Skeletal muscle tissue (tissue), 4 donors: ENCODE results near the gene SLC25A26. TPM values are rescaled to one million over a fixed set of nuclear protein-coding genes. Genes with fewer than 3 reads are reported as not detected.
"Not testable (repeated sequence)": the region's sequence is repeated elsewhere in the genome, so short reads cannot be mapped to it uniquely, and the experiment has no call there.

Experiments
- H3K27ac ChIP-seq: one replicate; pipeline ENCODE4 v1.7.0; 2013; ENCODE audit warnings: mild to moderate bottlenecking, low read depth, low read length, inconsistent platforms
- H3K27me3 ChIP-seq, 3 donors: one replicate each; pipeline ENCODE4 v1.7.0; 2013; ENCODE audit warnings: low read length in 3 of 3; ENCODE audit not compliant: control insufficient read depth in 3 of 3, insufficient read depth in 3 of 3
- H3K36me3 ChIP-seq, 3 donors: one replicate each; pipeline ENCODE4 v1.7.0; 2013; ENCODE audit warnings: low read length in 3 of 3; ENCODE audit not compliant: control insufficient read depth in 3 of 3, insufficient read depth in 3 of 3
- H3K4me1 ChIP-seq, 3 donors: one replicate each; pipeline ENCODE4 v1.7.0; 2013; ENCODE audit warnings: low read length in 3 of 3, mild to moderate bottlenecking in 3 of 3; ENCODE audit not compliant: control insufficient read depth in 3 of 3, insufficient read depth in 3 of 3
- H3K4me3 ChIP-seq, 3 donors: one replicate each; pipeline ENCODE4 v1.7.0; 2013; ENCODE audit warnings: low read length in 3 of 3
- H3K9ac ChIP-seq, 3 donors: one replicate each; pipeline ENCODE4 v1.7.0; 2013; ENCODE audit warnings: low read length in 3 of 3, mild to moderate bottlenecking in 3 of 3, moderate library complexity in 2 of 3, low read depth in 1 of 3
- H3K9me3 ChIP-seq, 3 donors: one replicate each; pipeline ENCODE4 v1.7.0; 2013; ENCODE audit warnings: low read length in 3 of 3; ENCODE audit not compliant: control insufficient read depth in 3 of 3
- total RNA-seq: library from RNA; depleted of rRNA; stranded (reverse); fragments of >200 nt; gene quantifications from one replicate; pipeline ENCODE4 v1.2.3, GENCODE V29; 2014
- donor health status: Osteomylitis.

SLC25A26 gene
- total RNA-seq, 1 donor from 2014 or later: 30.8 TPM

DNA sequence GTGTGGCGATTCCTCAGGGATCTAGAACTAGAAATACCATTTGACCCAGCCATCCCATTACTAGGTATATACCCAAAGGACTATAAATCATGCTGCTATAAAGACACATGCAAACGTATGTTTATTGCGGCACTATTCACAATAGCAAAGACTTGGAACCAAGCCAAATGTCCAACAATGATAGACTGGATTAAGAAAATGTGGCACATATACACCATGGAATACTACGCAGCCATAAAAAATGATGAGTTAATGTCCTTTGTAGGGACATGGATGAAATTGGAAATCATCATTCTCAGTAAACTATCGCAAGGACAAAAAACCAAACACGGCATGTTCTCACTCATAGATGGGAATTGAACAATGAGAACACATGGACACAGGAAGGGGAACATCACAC, 54.0 kb downstream of the SLC25A26 start:
- H3K4me1 ChIP-seq, H3K27me3 ChIP-seq, H3K27ac ChIP-seq, H3K36me3 ChIP-seq, H3K9ac ChIP-seq, H3K4me3 ChIP-seq, H3K9me3 ChIP-seq: not testable (repeated sequence)

DNA sequence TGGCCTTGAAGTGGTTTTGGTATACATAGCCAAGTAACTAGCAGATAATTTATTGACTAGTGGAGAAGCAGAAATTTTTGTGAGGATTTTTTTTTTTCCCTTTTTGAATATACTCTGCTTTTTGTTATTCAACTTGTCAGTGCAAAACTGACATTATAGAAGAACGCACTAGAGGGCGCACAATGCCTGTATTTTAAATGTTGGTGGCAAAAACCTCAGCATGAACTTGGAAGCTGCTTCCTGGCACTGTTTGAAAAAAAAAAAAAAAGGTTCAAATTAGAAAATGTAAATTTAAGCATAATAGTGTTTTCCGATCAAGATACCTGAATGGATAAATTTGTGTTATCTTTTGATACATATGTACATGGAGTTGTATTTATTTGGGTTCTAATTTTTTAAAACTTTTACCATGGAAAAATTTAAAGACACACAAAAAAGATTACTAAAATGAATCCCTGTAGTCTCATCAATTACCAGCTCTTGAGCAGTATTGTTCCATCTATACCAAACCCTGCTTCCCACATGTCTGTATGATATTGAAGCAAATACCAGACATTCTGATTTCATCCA, 56.0 kb downstream of the SLC25A26 start:
- no peaks in the 10 kb centered on the region for H3K36me3 ChIP-seq
- no peak overlapping the region for H3K27ac ChIP-seq
- H3K27me3 ChIP-seq: no peaks in the 10 kb centered on the region
- no peak overlapping the region for H3K9ac ChIP-seq
- no peaks in the 10 kb centered on the region for H3K9me3 ChIP-seq
- H3K4me3 ChIP-seq: no peak overlapping the region
- H3K4me1 ChIP-seq: peaks cover 0 to 6% (median 0%) of the 10 kb centered on the region in 3 donors

DNA sequence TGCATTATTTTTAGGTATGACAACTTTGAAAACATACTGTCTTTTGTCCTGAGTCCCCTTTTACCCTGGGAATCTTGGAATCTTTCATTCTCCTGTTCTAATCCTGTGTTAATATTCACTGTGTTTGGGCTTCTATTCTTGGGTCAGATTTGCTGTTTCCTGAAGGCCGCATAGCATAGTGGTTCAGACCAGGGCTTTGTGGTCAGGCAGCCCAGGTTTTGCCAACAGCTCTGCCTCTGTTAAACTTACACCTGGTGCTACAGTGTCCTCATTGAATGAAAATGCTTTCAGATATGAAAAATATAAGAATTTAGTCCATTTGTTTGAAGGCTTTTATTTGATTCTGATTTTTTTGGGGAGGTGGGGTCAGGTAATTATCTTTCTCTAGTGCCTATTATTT, 58.4 kb downstream of the SLC25A26 start:
- H3K36me3 ChIP-seq: no peaks in the 10 kb centered on the region
- H3K9ac ChIP-seq: peak overlapping the region in 1 of 3 donors; percentile 35
- H3K4me3 ChIP-seq: no peak overlapping the region
- peaks cover 0 to 6% (median 0%) of the 10 kb centered on the region in 3 donors for H3K4me1 ChIP-seq
- H3K27me3 ChIP-seq: no peaks in the 10 kb centered on the region
- H3K27ac ChIP-seq: no peak overlapping the region
- H3K9me3 ChIP-seq: no peaks in the 10 kb centered on the region

DNA sequence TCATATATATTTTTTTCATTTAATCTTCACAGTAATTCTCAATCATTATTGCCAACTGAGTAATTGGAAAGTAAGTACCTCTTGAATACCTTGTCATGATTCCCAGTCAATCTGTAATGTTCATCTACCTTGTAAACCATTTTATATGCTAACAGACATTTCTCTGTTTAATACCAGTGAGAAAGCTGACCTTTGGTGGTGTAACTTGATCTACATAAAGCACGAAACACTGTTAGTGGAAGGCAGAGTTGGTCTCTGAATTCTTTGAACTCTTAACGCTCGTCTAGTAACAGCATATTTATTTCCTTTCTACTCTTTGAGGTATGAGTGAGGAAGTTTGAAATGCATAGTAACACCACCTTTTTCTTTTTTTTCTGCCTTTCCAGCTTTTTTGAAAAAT, 59.5 kb downstream of the SLC25A26 start:
- no peaks in the 10 kb centered on the region for H3K27me3 ChIP-seq
- H3K9ac ChIP-seq: peak overlapping the region in 1 of 3 donors; percentile 13
- H3K4me1 ChIP-seq: peaks cover 0 to 6% (median 0%) of the 10 kb centered on the region in 3 donors
- H3K27ac ChIP-seq: no peak overlapping the region
- H3K4me3 ChIP-seq: no peak overlapping the region
- H3K36me3 ChIP-seq: no peaks in the 10 kb centered on the region
- H3K9me3 ChIP-seq: no peaks in the 10 kb centered on the region

DNA sequence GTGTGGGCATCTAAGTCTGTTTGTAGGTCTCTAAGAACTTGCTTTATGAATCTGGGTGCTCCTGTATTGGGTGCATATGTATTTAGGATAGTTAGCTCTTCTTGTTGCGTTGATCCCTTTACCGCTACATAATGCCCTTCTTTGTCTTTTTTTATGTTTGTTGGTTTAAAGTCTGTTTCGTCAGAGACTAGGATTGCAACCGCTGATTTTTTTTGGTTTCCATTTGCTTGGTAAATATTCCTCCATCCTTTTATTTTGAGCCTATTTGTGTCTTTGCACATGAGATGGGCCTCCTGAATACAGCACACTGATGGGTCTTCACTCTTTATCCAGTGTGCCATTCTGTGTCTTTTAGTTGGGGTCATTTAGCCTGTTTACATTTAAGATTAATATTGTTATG, 71.1 kb downstream of the SLC25A26 start:
- H3K27ac ChIP-seq, H3K9ac ChIP-seq: not testable (repeated sequence)

DNA sequence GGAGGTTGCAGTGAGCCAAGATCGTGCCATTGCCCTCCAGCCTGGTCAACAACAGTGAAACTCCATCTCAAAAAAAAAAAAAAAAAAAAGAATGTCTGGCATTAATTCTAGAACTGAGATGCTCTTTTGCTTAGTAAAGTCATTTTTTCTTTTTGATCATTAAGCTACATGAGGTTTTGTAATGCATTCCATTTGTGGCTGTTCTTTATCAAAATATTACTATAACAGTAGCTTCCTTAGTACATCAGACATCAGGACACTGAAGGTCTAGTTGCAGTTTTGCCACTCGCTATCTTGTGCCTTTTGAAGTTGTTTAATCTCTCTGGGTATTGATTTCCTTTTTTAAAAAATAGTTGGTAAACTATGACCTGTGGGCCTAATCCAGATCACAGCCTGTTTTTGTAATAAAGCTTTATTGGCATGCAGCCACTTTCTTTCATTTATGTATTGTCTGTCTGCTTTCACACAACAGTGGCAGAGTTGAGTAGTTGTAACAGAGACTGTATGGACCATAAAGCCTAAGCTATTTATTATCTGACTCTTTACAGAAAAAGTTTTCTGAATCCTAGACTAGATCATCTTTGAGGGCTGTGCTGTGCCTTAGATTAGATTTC, 76.6 kb downstream of the SLC25A26 start:
- H3K9ac ChIP-seq: no peak overlapping the region
- H3K27me3 ChIP-seq: no peaks in the 10 kb centered on the region
- H3K9me3 ChIP-seq: no peaks in the 10 kb centered on the region
- H3K27ac ChIP-seq: no peak overlapping the region
- no peaks in the 10 kb centered on the region for H3K36me3 ChIP-seq
- no peak overlapping the region for H3K4me3 ChIP-seq
- peaks cover 0 to 5% (median 4%) of the 10 kb centered on the region in 3 donors for H3K4me1 ChIP-seq

More for the DNA sequence above, 71.1 kb downstream of the SLC25A26 start:
- not testable (repeated sequence) for H3K9me3 ChIP-seq, H3K27me3 ChIP-seq, H3K4me3 ChIP-seq, H3K36me3 ChIP-seq, H3K4me1 ChIP-seq

DNA sequence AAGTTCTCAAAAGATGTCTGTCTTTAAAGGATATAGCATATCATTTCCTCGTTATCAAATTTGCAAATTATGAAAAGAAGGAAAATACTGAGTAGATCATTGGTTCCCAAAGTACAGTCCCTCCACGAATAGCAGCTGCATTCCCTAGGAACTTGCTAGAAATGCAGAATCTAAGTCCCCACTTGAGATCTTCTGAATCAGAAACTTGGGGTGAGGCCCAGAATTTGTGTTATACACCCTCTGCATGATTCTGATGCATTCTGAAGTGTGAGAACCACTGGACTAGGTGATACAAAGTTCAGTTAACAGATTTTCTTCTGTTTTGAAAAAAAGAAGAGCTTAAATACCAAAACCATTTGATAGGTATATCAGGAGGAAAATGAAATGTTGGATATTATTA, 77.1 kb downstream of the SLC25A26 start:
- Histone ChIP-seq H3K4me3 (no peak overlapping the region), H3K27ac (no peak overlapping the region), H3K9me3 (no peaks in the 10 kb centered on the region), H3K9ac (no peak overlapping the region), H3K27me3 (no peaks in the 10 kb centered on the region), H3K4me1 (peaks cover 0 to 5% (median 4%) of the 10 kb centered on the region in 3 donors), H3K36me3 (no peaks in the 10 kb centered on the region)

DNA sequence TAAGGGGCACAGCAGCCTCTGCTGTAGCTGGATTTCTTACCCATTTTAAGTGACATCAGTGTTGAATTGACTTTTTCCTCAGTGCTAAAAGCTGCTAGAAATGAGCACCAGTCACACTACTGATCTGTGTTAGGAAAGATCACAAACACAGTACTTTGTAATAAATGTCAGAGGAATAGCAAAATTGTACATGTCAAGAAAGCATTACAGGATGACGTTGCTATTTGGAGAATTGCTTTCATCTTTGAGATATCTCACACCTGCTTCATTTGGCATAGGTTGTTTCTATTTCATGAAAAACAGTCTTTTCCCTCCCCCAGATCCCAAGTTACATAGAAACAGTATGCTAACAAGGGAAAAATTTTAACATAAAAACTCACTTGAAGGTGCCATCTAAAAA, 77.8 kb downstream of the SLC25A26 start:
- Histone ChIP-seq H3K9ac (no peak overlapping the region), H3K27ac (no peak overlapping the region), H3K4me3 (peak overlapping the region in 1 of 3 donors; percentile 3), H3K27me3 (no peaks in the 10 kb centered on the region), H3K36me3 (no peaks in the 10 kb centered on the region), H3K9me3 (no peaks in the 10 kb centered on the region), H3K4me1 (peaks cover 0 to 5% (median 4%) of the 10 kb centered on the region in 3 donors)

DNA sequence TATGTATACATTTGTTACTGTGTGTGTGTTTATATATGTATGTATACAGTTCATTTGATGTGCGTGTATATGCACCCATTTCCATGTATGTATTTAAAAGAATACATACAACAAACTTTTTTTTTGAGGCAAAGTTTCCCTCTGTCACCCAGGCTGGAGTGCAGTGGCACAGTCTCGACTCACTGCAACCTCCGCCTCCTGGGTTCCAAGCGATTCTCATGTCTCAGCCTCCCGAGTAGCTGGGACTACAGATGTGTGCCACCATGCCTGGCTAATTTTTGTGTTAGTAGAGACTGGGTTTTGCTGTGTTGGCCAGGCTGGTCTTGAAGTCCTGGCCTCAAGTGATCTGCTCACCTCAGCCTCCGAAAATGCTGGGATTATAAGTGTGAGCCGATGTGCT, 78.3 kb downstream of the SLC25A26 start:
- H3K36me3 ChIP-seq, H3K9me3 ChIP-seq, H3K4me3 ChIP-seq, H3K27ac ChIP-seq, H3K27me3 ChIP-seq, H3K4me1 ChIP-seq: not testable (repeated sequence)
- peak overlapping the region in 1 of 3 donors; percentile 27 for H3K9ac ChIP-seq

DNA sequence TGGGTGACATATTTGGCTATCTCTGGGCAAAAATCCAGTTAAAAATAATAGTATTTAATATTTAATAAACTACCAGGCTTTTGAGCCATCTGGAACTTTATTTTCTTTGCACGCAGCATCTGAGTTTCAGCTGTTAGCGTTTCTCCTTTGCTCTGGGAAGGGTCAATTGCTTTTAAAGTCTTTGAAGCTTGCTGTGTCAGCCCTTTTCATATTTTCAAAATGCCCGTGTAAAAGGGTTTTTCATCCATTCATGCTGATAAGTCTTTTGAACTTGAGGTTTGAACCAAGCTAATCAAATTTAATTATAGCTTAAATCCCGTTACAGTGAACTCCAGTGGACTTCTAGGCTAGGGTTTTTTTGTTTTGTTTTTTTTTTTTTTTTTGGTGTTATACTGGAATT, 79.1 kb downstream of the SLC25A26 start:
- Histone ChIP-seq H3K9ac (no peak overlapping the region), H3K27ac (no peak overlapping the region), H3K9me3 (no peaks in the 10 kb centered on the region), H3K27me3 (no peaks in the 10 kb centered on the region), H3K36me3 (no peaks in the 10 kb centered on the region), H3K4me1 (peaks cover 0 to 5% (median 4%) of the 10 kb centered on the region in 3 donors), H3K4me3 (no peak overlapping the region)
